ENCODE data around the gene CCNG1. TPM values are rescaled to one million over a fixed set of nuclear protein-coding genes. Genes with fewer than 3 reads are reported as not detected.
"Not testable (repeated sequence)": the region's sequence is repeated elsewhere in the genome, so short reads cannot be mapped to it uniquely, and the experiment has no call there.

The CCNG1 gene
- total RNA-seq, 1 donor from 2014 or later: 90.6 TPM

GRCh38 chr5:163409384-163409783 lies 28.0 kb upstream of the CCNG1 start:
- TF ChIP-seq CTCF (IDR thresholded peaks at IDR 0.05): no peak
- no peak for DNase-seq (ENCODE audit: low spot score)
- Mint-ChIP-seq H3K9me3 (ENCODE audit: low read depth) (no peaks in the 10 kb centered on the region), H3K4me1 (ENCODE audit: low read depth) (peaks cover 13% of the 10 kb centered on the region), H3K4me3 (ENCODE audit: unreplicated experiment) (no peak overlapping the region), H3K27ac (ENCODE audit: unreplicated experiment) (no peak overlapping the region), H3K36me3 (ENCODE audit: low read depth) (no peaks in the 10 kb centered on the region), H3K27me3 (ENCODE audit: low read depth) (peaks cover 27% of the 10 kb centered on the region)

GRCh38 chr5:163410505-163410904 lies 26.9 kb upstream of the CCNG1 start:
- no peak overlapping the region for H3K4me3 Mint-ChIP-seq (ENCODE audit: unreplicated experiment)

GRCh38 chr5:163415673-163416072 lies 21.7 kb upstream of the CCNG1 start:
- H3K9me3 Mint-ChIP-seq (ENCODE audit: low read depth); H3K4me3 Mint-ChIP-seq (ENCODE audit: unreplicated experiment); H3K36me3 Mint-ChIP-seq (ENCODE audit: low read depth); H3K27ac Mint-ChIP-seq (ENCODE audit: unreplicated experiment); DNase-seq (ENCODE audit: low spot score); H3K4me1 Mint-ChIP-seq (ENCODE audit: low read depth): not testable (repeated sequence)
- H3K27me3 Mint-ChIP-seq (ENCODE audit: low read depth): peaks cover 49% of the 10 kb centered on the region

More at GRCh38 chr5:163410505-163410904, 26.9 kb upstream of the CCNG1 start:
- DNase-seq (ENCODE audit: low spot score): no peak
- no peaks in the 10 kb centered on the region for H3K36me3 Mint-ChIP-seq (ENCODE audit: low read depth)
- H3K27ac Mint-ChIP-seq (ENCODE audit: unreplicated experiment): no peak overlapping the region
- no peak for TF ChIP-seq CTCF (IDR thresholded peaks at IDR 0.05)
- no peaks in the 10 kb centered on the region for H3K9me3 Mint-ChIP-seq (ENCODE audit: low read depth)
- peaks cover 32% of the 10 kb centered on the region for H3K27me3 Mint-ChIP-seq (ENCODE audit: low read depth)
- H3K4me1 Mint-ChIP-seq (ENCODE audit: low read depth): peaks cover 13% of the 10 kb centered on the region

GRCh38 chr5:163424836-163425235 lies 12.6 kb upstream of the CCNG1 start:
- Mint-ChIP-seq H3K27ac (ENCODE audit: unreplicated experiment) (no peak overlapping the region), H3K36me3 (ENCODE audit: low read depth) (no peaks in the 10 kb centered on the region), H3K4me1 (ENCODE audit: low read depth) (no peaks in the 10 kb centered on the region), H3K27me3 (ENCODE audit: low read depth) (peaks cover 30% of the 10 kb centered on the region), H3K4me3 (ENCODE audit: unreplicated experiment) (no peak overlapping the region), H3K9me3 (ENCODE audit: low read depth) (no peaks in the 10 kb centered on the region)
- no peak for TF ChIP-seq CTCF (IDR thresholded peaks at IDR 0.05)
- DNase-seq (ENCODE audit: low spot score): no peak

- not testable (repeated sequence) for H3K36me3 Mint-ChIP-seq (ENCODE audit: low read depth); H3K4me1 Mint-ChIP-seq (ENCODE audit: low read depth); H3K27ac Mint-ChIP-seq (ENCODE audit: unreplicated experiment); DNase-seq (ENCODE audit: low spot score); H3K9me3 Mint-ChIP-seq (ENCODE audit: low read depth); H3K4me3 Mint-ChIP-seq (ENCODE audit: unreplicated experiment)
- peaks cover 28% of the 10 kb centered on the region for H3K27me3 Mint-ChIP-seq (ENCODE audit: low read depth)
Observed at GRCh38 chr5:163426128-163426527, 11.3 kb upstream of the CCNG1 start.

DNA sequence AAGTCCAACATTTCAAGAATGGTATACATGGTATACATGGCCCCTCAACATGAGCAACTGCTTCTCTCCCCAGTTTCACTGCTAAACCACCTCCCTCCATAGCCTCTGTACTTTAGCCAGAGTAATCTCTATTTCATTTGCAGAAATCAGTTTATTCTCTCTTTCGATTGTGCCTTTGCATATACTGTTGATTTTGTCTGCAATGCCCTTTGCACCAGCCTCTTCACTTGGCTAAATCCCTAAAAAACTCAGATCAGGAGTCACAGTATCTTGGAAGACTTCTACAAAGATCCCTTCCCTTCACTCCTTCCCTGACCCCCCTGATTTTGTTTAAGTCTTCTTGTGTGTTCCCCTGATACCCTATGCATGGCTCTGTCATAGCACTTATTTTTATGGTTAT lies 4.9 kb upstream of the CCNG1 start:
- Mint-ChIP-seq H3K4me3 (ENCODE audit: unreplicated experiment) (no peak overlapping the region), H3K36me3 (ENCODE audit: low read depth) (no peaks in the 10 kb centered on the region), H3K9me3 (ENCODE audit: low read depth) (no peaks in the 10 kb centered on the region), H3K4me1 (ENCODE audit: low read depth) (peaks cover 10% of the 10 kb centered on the region), H3K27me3 (ENCODE audit: low read depth) (peaks cover 17% of the 10 kb centered on the region), H3K27ac (ENCODE audit: unreplicated experiment) (no peak overlapping the region)
- no peak for DNase-seq (ENCODE audit: low spot score)
- no peak for TF ChIP-seq CTCF (IDR thresholded peaks at IDR 0.05)
